OCI-LY3 (cell line): Measurements from ENCODE around the gene PYM1.

ENCODE experiments used
- H2AFZ ChIP-seq: fragments of 200-600, 300-600 bp; shearing (Covaris generic); 2 replicates; pipeline ENCODE4 v1.6.0; 2014; ENCODE audit warnings: antibody characterized with exemption, low read depth, low read length
- H3K27ac ChIP-seq: fragments of 200-600, 300-600 bp; sonication (generic); 2 replicates; pipeline ENCODE4 v1.5.1; 2014; ENCODE audit warnings: mild to moderate bottlenecking, low read length, moderate library complexity, mixed read lengths
- H3K27me3 ChIP-seq: fragments of 200-600, 300-600 bp; sonication (generic); 2 replicates; pipeline ENCODE4 v1.6.1; 2014; ENCODE audit warnings: low read depth, low read length, mixed read lengths
- H3K36me3 ChIP-seq: fragments of 200-600, 300-600 bp; sonication (generic); replicated peaks from 2 replicates; pipeline ENCODE3; 2014; ENCODE audit warnings: low read depth, low read length, mixed read lengths
- H3K4me1 ChIP-seq: fragments of 300-600, 200-600 bp; sonication (generic); 2 replicates; pipeline ENCODE4 v1.6.1; 2014; ENCODE audit warnings: low read length, mixed read lengths
- H3K4me2 ChIP-seq: fragments of 200-600, 300-600 bp; sonication (generic); 2 replicates; pipeline ENCODE4 v1.6.1; 2014; ENCODE audit warnings: low read length, mixed read lengths
- H3K4me3 ChIP-seq: fragments of 300-600, 200-600 bp; sonication (generic); 2 replicates; pipeline ENCODE4 v1.5.1; 2014; ENCODE audit warnings: antibody characterized with exemption, mild to moderate bottlenecking, low read length, moderate library complexity
- H3K79me2 ChIP-seq: fragments of 300-600, 200-600 bp; shearing (Covaris generic); 2 replicates; pipeline ENCODE4 v1.6.1; 2014; ENCODE audit warnings: mild to moderate bottlenecking, low read length, mixed read lengths
- H3K9ac ChIP-seq: fragments of 300-600, 200-600 bp; shearing (Covaris generic); 2 replicates; pipeline ENCODE4 v1.6.0; 2014; ENCODE audit warnings: mild to moderate bottlenecking, low read length, moderate library complexity
- H3K9me3 ChIP-seq: fragments of 200-600, 300-600 bp; shearing (Covaris generic); 2 replicates; pipeline ENCODE4 v1.6.1; 2014; ENCODE audit warnings: low read length, mixed read lengths; ENCODE audit not compliant: insufficient read depth
- H4K20me1 ChIP-seq: fragments of 200-600, 300-600 bp; sonication (generic); 2 replicates; pipeline ENCODE4 v1.6.1; 2016; ENCODE audit warnings: low read length, mixed read lengths; ENCODE audit not compliant: insufficient read depth
- CTCF ChIP-seq: fragments of 200-600, 300-600 bp; sonication (generic); IDR thresholded peaks from 2 replicates; pipeline ENCODE4 v1.5.1; 2014; ENCODE audit warnings: antibody characterized with exemption, low read length, low read depth
- EZH2phosphoT487 ChIP-seq: fragments of 200-600 bp; shearing (Covaris generic); IDR thresholded peaks from 2 replicates; pipeline ENCODE4 v1.6.1; 2018; ENCODE audit warnings: antibody characterized with exemption, mixed run types, low read depth

PYM1 gene

GRCh38 chr12:55963760-55964159, 36.1 kb upstream of the PYM1 start:
- Histone ChIP-seq H4K20me1 (no peaks in the 10 kb centered on the region), H3K27ac (no peak overlapping the region), H3K4me1 (peaks cover 20% of the 10 kb centered on the region), H3K36me3 (peaks cover 9% of the 10 kb centered on the region), H3K9me3 (no peaks in the 10 kb centered on the region), H3K79me2 (peaks cover 13% of the 10 kb centered on the region), H3K4me2 (no peak overlapping the region), H3K27me3 (no peaks in the 10 kb centered on the region), H2AFZ (no peak overlapping the region), H3K4me3 (no peak overlapping the region), H3K9ac (no peak overlapping the region)
- no peak for TF ChIP-seq EZH2phosphoT487
- TF ChIP-seq CTCF, result no peak

GRCh38 chr12:55957106-55957859, 29.6 kb upstream of the PYM1 start:
- no peak overlapping the region for H3K4me3 ChIP-seq
- no peaks in the 10 kb centered on the region for H3K9me3 ChIP-seq
- 0 out of 2 replicates have a peak, but pooled peaks cover 5% of the 10 kb centered on the region for H3K27me3 ChIP-seq
- no peaks in the 10 kb centered on the region for H3K36me3 ChIP-seq
- no peaks in the 10 kb centered on the region for H4K20me1 ChIP-seq
- H2AFZ ChIP-seq, result no peak overlapping the region
- TF ChIP-seq EZH2phosphoT487 (no peak), CTCF (no peak)
- peaks cover 6% of the 10 kb centered on the region for H3K4me1 ChIP-seq
- no peak overlapping the region for H3K27ac ChIP-seq
- no peak overlapping the region for H3K4me2 ChIP-seq
- H3K9ac ChIP-seq, result no peak overlapping the region
- H3K79me2 ChIP-seq, result no peaks in the 10 kb centered on the region

GRCh38 chr12:55955800-55956508, 28.3 kb upstream of the PYM1 start:
- no peak overlapping the region for H3K27ac ChIP-seq
- no peaks in the 10 kb centered on the region for H3K36me3 ChIP-seq
- H3K79me2 ChIP-seq, result no peaks in the 10 kb centered on the region
- H3K4me2 ChIP-seq, result no peak overlapping the region
- H3K9me3 ChIP-seq, result no peaks in the 10 kb centered on the region
- H3K27me3 ChIP-seq, result 0 out of 2 replicates have a peak, but pooled peaks cover 5% of the 10 kb centered on the region
- H3K4me1 ChIP-seq, result peaks cover 6% of the 10 kb centered on the region
- TF ChIP-seq EZH2phosphoT487, result no peak
- TF ChIP-seq CTCF, result peak; percentile 19; the same call in 1 of the 2 replicates
- H3K9ac ChIP-seq, result no peak overlapping the region
- H4K20me1 ChIP-seq, result no peaks in the 10 kb centered on the region
- H3K4me3 ChIP-seq, result no peak overlapping the region
- H2AFZ ChIP-seq, result no peak overlapping the region

- Histone ChIP-seq H3K79me2 (no peaks in the 10 kb centered on the region), H2AFZ (no peak overlapping the region), H3K4me3 (no peak overlapping the region), H3K27ac (no peak overlapping the region), H4K20me1 (no peaks in the 10 kb centered on the region), H3K4me2 (no peak overlapping the region), H3K27me3 (0 out of 2 replicates have a peak, but pooled peaks cover 5% of the 10 kb centered on the region), H3K9ac (no peak overlapping the region), H3K36me3 (no peaks in the 10 kb centered on the region), H3K4me1 (peaks cover 6% of the 10 kb centered on the region), H3K9me3 (no peaks in the 10 kb centered on the region)
- TF ChIP-seq CTCF, result no peak
- no peak for TF ChIP-seq EZH2phosphoT487
Measured at GRCh38 chr12:55955344-55955743, 27.6 kb upstream of the PYM1 start.
